ENCODE data around the gene ATP2A1.

DNA sequence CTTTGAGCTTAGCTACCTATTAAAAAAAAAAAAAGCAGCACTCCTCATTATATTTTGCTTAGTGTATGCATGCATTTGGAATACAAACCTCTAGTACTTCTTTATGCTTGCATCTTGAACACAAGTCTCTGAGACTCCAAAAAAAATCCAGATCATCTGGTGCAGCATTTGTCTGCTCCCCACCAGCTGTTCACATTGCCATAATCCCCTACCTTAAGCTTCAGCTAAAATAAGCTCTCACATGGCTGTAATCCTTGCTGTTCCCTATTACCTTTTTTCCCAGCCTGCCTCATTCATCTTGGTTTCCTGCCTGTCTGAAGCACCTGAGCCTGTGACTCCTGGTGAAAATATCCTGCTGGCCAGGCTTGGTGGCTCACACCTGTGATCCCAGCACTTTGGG, 65.0 kb downstream of the ATP2A1 start:
- TF ChIP-seq CTCF (IDR thresholded peaks at IDR 0.05; ENCODE audit: low read depth, low read length) (no peak), POLR2A (IDR thresholded peaks at IDR 0.05; ENCODE audit: extremely low read depth, insufficient read length) (no peak)
